Uterus (tissue), 2 donors: Measurements from ENCODE around the gene SETMAR.

ENCODE experiments used
- POLR2A ChIP-seq, 2 donors: fragments of 450-650 bp; IDR thresholded peaks; one replicate each; pipeline ENCODE4 v1.6.1; 2016; ENCODE audit warnings: antibody characterized with exemption in 2 of 2, mild to moderate bottlenecking in 1 of 2, moderate library complexity in 1 of 2
- TF ChIP-seq, protein P1 (sequence below), 4 experiments: fragments of 200-600 bp in 2 of 4; fragments of 450-650 bp in 2 of 4; sonication (generic) in 2 of 4; IDR thresholded peaks; one replicate each; pipeline ENCODE4 v1.5.1; 2016 to 2019; ENCODE audit warnings: antibody characterized with exemption in 4 of 4, mild to moderate bottlenecking in 2 of 4, moderate library complexity in 1 of 4

DNA sequence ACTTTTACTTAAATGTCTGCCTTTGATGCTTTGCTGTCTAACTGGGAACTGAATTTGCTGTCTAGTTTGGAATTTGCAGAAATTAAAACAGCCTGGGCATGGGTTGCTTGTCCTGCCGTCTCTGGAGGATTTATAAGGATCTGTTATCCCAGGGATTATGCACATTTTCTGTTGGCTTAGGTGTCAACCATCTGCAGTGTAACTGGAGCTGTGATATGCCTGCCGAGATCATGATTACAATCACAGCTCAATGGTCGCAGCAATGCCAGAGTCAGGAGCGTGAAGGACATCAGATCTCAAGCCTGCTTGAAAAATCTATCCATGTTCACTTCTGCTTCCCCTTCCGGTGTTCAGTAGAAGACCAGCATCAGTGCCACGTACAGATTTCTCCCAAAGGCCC, 41.8 kb upstream of the SETMAR start:
- TF ChIP-seq, protein P1, sequence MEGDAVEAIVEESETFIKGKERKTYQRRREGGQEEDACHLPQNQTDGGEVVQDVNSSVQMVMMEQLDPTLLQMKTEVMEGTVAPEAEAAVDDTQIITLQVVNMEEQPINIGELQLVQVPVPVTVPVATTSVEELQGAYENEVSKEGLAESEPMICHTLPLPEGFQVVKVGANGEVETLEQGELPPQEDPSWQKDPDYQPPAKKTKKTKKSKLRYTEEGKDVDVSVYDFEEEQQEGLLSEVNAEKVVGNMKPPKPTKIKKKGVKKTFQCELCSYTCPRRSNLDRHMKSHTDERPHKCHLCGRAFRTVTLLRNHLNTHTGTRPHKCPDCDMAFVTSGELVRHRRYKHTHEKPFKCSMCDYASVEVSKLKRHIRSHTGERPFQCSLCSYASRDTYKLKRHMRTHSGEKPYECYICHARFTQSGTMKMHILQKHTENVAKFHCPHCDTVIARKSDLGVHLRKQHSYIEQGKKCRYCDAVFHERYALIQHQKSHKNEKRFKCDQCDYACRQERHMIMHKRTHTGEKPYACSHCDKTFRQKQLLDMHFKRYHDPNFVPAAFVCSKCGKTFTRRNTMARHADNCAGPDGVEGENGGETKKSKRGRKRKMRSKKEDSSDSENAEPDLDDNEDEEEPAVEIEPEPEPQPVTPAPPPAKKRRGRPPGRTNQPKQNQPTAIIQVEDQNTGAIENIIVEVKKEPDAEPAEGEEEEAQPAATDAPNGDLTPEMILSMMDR (IDR thresholded peaks at IDR 0.05), result no peak
- no peak for TF ChIP-seq POLR2A (IDR thresholded peaks at IDR 0.05)
